ENCODE data around the gene MRPL17.

Gene MRPL17

DNA sequence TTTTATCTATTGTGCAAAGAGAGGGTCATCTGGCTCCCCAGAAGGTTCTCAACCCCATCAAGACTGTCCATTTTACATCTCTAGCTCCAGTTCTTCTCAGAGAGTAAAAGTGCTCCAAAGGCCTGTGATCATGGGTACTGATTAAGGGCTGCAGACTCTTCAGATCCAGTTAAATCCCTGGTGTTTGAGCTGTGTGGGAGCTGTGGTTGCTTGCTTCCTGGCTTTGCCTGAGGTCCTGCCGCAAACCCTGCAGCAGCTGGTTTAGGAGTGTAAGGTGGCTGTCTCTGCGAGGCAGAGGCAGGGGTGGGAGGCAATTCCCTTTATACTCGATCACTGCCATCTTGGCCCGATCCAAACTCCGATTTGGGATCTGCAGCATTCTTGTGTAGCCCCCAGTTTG, 1.2 kb downstream of the MRPL17 start:
- peak; percentile 22 for DNase-seq

DNA sequence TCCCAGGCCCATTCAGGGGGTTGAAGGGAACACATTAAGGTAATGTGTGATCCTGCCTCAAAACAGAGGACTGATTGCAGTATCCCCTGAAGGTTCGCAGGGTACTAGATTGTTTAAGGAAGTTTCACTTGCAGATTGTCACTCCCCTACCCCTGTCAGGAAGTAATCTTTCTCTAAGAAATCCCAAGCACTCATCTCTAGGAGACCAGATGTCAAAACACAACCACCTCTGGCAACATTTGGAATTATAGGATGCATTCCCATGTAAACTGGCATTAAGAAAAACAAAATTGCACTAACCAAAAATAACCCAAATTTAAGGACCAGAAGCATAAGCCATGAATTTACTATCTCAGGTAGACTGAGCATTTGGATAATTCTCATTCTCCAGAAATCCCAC, 1.6 kb downstream of the MRPL17 start:
- DNase-seq = no peak

DNA sequence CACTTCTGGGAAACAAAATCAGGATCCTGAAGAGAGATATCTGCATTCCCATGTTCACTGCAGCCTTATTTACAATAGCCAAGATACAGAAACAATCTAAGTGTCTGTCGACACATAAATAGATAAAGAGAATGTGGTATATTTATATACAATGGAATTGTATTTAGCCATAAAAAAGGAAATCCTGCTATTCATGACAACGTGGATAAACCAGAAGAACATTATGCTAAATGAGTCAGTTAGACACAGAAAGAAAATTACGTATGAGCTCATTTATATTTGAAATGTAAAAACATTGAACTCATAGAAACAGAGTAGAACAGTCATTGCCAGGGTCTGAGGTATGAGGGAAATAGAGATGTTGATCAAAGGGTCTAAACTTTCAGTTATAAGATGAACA, 6.1 kb downstream of the MRPL17 start:
- DNase-seq = no peak

DNA sequence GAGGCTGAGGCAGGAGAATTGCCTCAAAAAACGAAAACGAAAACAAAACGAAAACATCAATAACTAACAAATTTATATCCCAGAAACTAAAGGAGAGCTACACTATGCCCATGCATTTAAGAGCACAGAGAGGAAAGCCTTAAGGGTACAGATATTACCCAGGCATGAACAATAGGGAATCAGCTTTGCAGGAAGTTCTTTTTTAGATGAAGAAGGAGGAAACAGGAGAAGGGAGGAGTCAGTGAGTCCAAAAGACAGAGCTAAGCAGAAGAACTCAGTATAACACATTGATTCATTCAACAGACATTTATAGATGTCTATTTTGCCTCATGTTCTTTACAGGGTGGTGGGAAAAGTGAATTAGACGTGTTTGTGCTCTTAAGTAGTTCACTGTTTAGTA, 8.3 kb downstream of the MRPL17 start:
- no peak for DNase-seq

DNA sequence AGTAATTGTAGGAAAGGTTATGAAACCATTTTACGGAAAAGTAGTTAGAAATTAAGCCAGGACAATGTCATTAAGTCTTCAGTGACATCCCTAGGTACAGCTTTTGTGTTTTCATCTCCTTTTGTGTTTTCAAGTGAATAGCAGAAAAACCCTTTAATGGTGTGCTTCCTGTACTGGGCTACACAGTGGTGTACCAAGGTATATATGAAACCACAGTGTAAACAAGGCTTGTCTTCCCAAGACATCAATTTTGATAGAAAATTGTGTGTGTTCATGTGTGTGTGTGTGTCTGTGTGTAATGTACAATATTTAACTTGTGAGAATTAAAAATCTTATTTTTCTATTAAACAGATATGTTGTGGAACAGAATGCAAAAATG, 8.9 kb downstream of the MRPL17 start:
- no peak for DNase-seq

DNA sequence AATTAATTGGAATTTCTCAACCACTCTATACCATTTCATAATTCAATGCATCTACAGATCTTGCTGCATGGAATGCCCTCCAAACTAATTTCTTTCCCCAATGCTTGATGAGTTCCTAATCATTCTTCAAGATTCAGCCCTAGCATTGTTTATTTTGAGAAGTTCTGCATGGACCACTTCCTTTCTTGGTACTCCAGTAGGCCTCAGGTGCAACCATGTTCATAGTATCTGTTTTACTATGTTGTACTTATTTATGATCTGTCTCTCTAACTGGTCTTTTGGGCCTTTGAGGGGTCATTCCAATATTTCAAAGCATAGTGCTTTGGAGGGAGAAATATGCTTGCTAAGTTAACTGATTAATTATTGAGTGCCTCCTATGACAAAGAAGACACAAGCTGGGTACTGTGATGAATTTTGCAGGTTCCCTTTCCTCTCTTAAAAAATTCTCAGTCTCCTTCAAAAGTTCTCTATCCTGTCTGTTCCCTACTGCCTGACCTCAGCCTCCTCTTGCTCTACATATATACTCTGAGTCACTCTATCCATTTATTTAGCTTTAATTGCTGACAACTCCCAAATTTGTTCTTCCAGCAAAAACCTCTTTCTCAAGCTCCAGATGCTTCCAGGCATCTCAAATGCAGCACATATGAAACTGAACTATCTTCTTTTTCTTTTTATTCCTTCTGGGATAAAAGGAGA, 9.5 kb downstream of the MRPL17 start:
- no peak for DNase-seq

DNA sequence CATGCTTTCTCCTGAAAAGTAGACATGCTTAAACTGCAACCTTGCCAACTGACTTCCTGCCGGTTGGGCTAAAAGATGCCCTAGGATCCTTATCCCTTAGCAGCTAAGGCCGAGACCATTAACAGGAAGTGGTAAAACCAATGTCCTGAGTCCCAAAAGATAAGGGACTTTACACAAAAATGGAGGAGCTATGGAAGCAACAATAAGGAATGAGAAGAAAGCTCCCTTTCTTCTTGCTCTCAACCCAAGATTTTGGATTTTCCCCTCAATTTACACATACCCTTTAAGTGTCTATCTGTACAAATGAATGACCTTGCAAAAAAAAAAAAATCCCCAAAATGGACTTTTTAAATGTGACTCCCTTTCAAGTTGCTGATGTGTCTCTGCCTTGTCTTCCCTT, 11.1 kb downstream of the MRPL17 start:
- DNase-seq = no peak

DNA sequence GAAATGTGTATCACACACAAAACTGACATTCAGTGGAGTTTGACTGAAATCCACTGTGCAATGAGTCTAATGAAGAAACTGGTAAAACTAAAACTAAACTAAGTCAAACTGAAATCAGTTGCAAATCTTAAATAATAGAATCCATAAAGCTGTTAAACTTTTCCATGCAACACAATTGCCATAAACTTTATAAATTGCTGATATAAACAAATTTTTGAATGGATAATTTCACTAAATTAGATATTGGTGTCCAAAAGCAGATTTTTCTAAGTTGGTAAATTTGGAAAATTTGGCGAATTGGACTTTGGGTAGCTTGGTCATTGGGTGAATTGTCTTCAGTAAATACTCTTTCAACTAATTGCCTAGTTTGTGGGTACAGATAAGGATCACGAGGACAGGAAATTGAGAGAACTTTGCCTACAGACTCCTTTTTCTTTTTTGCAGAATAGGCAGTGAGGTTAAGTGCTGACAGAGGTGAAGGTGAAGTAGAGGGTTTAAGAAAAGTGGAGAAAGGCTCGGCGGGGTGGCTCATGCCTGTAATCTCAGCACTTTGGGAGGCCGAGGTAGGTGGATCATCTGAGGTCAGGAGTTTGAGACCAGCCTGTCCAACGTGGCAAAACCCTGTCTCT, 12.8 kb downstream of the MRPL17 start:
- DNase-seq = no peak

DNA sequence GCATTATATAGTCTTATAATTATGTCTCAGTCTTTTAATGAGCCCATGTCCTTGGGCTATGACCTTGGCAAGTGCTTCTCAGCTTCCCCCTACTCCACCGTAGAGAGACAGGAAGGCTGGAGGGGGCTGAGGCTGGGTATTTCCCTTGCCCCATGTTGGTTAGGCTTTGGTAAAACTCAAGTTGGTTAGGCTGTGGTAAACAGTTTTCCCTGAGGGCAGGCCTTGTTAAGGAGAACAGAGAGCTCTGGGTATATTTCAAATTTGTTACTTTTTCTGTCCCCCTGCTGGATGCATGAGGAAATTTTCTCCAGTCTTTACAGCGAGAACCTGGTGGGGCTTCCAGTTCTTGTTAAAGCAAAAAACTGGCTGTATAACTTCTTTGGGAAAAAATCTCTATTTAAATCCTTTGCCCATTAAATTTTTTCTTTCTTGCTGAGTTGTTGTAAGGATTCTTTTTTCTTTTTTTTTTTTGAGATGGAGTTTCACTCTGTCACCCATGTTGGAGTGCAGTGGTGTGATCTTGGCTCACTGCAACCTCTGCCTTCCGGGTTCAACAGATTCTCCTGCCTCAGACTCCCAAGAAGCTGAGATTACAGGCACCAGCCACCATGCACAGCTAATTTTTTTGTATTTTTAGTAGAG, 15.3 kb downstream of the MRPL17 start:
- peak; percentile 48 for DNase-seq

DNA sequence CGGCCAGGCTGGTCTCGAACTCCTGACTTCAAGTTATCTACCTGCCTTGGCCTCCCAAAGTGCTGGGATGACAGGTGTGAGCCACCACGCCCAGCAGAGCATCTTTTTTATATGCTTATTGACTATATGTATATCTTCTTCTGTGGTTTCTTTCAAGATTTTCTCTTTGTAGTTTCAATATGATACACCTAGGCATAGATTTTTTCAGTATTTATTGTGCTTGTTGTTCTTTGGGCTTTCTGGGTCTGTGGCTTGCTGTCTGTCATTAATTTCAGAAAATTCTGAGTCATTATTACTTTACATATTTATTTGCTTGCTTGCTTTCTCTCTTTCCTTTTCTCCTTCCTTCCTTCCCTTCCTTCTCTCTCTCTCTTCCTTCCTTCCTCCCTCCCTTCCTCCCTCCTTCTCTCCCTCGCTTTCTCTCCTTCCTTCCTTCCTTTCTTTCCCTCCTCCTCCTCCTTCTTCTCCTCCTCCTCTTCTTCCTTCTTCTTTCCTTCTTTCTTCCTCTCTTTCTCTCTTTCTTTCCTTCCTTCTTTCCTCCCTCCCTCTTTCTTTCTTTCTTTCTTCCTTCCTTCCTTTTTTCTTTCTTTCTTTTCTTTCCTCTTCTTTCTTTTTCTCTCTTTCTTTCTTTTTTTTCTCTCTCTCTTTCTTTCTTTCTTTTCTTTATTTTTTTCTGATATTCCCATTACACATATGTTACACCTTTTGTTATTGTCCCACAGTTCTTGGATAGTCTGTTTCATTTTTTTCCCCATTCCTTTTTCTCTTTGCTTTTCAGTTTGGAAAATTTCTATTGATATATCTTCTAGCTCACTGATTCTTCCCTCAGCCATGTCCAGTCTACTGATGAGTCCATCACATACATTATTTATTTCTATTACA, 16.6 kb downstream of the MRPL17 start:
- DNase-seq = no peak

DNA sequence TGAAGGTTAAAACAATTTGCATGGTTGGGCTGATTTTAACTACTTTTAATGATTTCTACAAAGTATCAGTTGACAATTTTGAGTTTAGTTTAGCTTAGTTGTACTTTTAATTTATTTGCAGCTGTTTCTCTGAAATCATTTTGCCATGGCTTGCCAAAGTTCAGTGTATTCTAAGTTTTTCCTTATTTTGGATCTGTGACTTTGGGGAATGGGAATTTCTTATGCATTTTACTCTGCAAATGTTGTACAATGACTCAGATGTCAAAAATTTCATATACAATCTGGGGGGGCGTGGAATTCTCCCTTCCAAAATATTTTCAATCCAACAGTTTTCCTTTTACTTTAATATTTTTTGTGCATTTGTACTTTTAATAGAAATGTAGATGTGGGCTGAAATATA, 18.6 kb downstream of the MRPL17 start:
- DNase-seq = peak; percentile 44

DNA sequence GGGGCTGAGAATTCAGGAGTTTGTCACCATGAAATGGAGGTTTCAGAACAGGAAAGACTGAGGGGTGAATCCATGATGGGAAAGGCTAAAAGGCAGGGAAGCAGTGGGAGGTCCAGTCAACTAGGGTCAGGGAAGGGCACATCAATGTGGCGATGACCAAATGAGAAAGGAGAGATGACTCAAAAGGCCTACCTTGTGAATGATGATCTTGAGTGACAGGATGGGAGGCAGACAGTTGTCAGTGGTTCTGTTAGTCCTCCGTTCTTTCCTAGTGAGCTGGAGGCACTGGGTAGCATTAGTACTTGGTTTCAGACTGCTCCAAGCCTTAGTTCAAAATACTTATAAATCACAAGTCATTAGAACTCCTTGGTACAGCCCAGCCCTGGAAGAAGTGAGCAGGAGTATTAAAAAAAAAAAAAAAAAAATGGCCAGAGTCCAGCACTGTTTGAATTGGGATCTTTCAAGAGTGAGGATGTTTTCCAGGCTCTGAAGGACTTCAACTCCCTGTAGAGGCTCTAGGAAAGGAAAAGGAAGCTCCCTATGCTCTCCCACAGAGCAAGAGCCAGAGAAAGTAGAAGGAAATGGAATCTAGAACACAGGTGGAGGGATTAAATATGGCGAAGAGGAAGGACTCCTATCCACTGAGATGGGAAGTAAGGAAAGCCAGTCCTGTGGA, 19.2 kb downstream of the MRPL17 start:
- DNase-seq = no peak

DNA sequence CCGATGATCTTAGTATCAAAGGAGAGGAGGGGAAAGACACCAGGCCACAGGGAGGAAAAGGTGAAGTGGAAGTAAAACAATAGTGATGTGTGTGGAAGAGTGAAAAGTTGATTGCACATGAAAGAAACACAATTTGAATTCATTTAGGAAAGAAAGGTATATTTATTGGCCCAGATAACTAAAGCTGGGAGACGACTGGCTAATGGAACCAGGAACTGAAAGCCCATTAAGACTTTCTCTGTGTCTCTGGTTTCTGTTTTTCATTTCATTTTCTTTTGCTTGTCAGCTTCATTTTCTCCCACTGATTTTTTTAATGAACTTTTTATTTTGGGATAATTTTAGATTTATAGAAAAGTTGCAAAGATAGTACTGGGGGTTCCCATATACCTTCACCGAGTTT, 22.4 kb downstream of the MRPL17 start:
- no peak for DNase-seq

DNA sequence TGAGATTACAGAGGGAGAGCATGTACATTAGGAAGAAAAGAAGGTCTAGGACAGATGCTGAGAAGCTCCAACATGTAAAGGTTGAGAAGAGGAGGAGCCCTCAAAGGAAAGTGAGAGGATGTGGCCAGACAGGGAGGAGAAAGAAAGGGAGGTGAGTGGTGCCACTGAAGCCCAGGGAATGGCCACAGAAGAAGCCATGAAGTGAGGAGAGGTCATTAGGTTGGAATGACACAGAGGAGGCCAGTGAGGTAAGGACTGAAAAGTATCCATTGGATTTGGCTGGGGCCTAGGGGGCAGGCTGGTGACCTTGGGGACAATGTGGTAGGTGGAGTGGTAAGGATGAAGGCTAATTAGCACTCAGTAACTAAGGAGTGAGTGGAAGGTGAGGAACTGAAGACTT, 24.5 kb downstream of the MRPL17 start:
- DNase-seq = no peak

DNA sequence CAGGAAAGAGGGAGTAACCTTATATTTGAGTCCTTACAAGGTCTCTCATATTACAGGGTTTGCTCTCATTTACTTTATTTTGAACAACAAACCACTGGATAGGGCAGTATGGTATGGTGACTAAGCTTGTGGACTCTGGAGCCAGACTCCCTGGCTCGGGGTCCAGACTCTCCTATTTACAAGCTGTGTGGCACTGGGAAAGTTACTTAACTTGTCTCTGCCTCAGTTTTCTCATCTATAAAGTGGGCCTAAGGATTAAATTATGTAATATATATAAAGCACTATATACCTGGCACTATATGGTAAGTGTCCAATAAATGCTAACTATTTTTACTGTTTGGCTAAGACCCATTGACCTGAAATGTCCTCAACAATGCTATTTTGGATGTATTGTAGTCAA, 25.8 kb downstream of the MRPL17 start:
- no peak for DNase-seq

DNA sequence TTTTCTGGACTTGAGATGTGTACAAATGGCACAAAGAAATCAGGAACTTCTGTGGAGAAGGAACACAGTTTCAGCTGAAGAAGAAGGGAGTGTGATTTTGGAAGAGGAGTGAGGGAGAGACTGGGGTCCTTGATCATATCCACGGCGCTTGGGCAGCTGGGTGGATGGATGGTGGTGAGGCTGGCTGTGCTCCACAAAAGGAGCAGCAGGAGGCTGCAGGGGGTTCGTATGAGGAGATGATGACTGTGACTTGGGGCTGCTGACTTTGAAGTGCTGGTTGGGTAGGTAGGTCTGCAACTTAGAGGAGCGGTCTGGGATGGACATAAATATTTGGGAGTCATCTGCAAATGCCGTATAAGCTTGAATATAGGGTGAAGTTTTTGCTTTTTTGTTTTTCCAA, 26.2 kb downstream of the MRPL17 start:
- no peak for DNase-seq

DNA sequence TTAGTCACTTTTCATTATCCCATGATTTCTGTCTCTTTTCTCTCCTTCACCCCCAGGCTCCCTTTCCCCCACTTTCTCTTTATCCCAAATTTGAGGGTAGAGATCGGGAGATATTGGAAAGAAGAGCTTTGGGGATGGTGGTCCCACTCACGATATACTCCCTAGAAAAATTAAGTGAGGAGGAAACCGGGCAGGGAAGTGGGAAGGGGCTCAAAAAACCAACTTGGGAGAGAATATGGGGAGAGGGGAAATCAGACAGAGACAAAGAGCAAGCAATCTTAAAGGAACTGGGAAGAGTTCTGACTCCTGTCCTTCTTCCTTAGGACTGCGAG, 26.6 kb downstream of the MRPL17 start:
- no peak for DNase-seq

DNA sequence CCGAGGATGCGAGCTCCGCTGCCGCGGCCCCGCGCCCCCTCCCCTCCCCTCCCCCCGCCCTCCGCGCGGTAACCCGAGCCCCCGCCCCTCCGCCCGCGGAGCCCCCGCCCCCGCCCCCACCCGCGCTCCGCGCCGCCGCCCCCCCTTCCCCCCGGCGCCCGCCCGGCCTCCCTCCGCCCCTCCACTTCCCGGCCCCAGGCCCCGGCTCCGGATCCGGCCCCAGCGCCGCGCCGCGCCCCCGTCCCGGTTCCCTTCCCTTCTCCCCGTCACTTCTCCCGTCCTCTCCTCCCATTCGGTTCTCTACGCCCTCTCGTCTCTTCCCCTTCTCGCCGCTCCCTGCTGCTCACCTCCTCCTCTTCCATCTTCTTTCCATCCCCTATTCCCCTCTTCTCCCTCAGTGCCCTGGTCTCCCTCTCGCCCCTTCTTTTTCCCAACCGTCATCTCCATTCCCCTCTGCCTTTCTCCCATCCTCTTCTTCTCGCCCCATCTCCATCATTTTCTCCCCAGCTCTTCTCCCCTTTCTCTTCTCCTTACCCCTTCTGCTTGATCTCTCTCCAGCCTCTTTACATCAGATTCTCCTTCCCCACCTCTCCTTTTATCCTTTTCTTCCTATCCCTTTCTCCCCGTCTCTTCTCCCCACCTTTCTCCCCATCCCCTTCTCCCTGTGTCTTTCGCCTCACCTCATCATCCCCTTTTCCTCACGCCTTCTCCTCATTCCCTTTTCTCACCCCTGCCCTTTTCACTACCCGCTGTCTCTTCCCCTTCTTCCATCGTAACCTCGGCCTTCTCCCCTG, 27.2 kb downstream of the MRPL17 start, which contains the start of gene DCHS1:
Gene DCHS1, minus strand, starts transcription at position 20 of the 794 bp plus-strand sequence. CDS start 14,196 bp downstream, outside the sequence.
- DNase-seq = no peak

DNA sequence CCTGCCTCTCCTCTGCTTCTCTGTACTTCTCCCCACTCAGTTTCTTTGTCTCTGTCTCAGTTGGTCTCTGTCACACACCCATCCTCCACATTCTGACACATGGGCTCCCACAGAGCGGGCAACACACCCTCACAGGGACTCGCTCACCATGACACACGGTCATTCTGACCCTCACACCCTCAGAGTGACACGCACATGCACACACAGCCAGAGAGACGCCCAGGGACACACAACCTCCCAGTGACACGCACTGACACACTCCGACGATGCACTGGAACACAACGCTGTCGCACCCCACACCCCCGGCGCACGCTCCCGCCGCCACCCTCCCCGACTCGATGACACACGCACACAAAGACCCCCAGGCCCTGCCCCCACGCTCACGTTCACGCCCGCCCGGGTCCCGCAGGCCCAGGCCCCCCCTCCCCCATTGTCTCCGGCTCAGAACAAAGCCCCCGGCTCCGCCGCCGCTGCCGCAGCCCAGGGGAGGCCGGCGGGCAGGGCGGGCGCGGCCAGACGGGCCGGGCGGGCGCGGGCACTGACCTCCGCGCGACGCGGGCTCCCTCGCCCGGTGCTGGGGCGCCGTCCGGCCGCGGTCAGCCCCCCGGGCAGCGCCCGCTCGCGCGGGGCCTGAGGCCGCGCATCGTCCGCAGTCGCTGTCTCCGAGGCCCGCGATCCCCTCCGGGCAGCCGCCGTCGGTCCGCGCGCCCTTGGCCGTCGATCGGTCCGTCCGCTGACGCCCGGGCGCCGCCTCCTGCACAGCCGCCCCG, 27.9 kb downstream of the MRPL17 start:
- DNase-seq = no peak

DNA sequence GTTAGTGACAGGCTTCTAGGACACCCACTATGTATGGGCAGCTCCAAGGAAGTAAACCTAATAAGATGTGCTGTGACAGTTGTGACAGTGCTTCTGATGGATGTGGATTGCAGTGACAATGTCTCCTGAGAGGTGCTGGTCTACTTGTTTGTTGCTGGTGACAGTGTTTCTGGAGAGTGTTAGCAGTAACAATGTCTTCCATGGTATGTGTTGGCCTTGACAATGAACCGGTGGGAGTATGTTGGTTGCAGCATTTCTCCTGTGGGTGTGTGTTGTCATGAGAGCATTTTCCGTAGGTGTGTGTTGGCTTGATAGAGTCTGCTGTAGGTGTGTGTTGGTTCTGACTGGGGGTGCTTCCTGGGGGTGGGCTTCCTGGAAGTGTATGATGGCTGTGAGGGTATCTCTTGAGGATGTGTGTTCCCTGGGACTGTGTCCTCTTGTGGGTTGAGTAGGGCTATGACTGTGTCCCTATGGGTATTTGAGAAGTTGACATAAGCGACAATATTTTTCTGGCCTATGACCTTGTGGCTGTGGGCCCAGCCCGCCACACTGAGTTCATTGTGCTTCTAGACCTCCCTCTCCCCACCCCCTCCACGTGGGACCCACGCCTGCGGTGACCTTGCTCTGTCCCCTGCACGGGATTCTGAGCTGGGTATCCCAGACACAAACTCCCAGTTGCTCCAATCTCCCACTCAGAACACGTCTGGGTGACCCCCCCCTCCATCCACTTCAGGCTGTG, 28.7 kb downstream of the MRPL17 start:
- no peak for DNase-seq

DNA sequence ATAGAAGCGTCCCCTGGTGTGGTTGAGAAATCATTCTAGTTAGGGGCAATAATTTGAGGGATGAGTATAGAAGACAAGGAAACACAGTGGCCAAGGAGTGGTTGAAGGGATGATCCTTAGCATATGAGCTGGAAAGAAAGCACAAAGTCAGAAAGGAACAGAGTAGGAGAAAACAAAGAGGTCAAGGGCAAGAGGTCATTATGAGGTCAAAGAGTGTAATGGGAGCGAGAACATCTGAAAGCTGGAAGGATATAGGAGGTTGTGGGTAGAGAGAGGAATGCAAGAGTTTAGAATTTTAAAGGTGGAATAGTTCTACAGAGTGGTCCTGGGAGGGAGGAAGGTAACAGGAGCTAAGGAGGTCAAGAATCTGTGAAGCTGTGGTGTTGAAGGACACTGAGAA, 29.5 kb downstream of the MRPL17 start:
- no peak for DNase-seq

All from fibroblast of upper back skin (primary cell).